WTC11 (cell line): Measurements from ENCODE around the gene VWA3A. TPM values are rescaled to one million over a fixed set of nuclear protein-coding genes. Genes with fewer than 3 reads are reported as not detected.

Experiments
- ATAC-seq: fragments of 200-7000 bp; cut with Tn5 transposase; 2 replicates; pipeline ENCODE4 v1.10.0; 2021; ENCODE audit warnings: mild to moderate bottlenecking, moderate library complexity
- CTCF ChIA-PET: fragments of 300-600 bp; sonication (Branson Sonifier 250); formaldehyde crosslinking; loops from one replicate; lab custom pipeline; 2021; ENCODE audit warnings: antibody characterized with exemption; lab: Charles Lee
- POLR2A ChIA-PET: fragments of 350-600 bp; sonication (Branson Sonifier 250); formaldehyde crosslinking; loops from one replicate; lab custom pipeline; 2021; ENCODE audit warnings: antibody characterized with exemption; lab: Charles Lee
- DNase-seq: peaks from one replicate; pipeline ENCODE4 v3.0.0; 2021; ENCODE audit warnings: low spot score
- H3K27ac Mint-ChIP-seq: 2 replicates; pipeline ENCODE4 v1.8.0; 2021; ENCODE audit warnings: mixed read lengths
- H3K27me3 Mint-ChIP-seq: 2 replicates; pipeline ENCODE4 v1.8.0; 2021; ENCODE audit warnings: low read depth, mild to moderate bottlenecking, moderate library complexity, mixed read lengths
- H3K36me3 Mint-ChIP-seq: 2 replicates; pipeline ENCODE4 v1.8.0; 2021; ENCODE audit warnings: mixed read lengths
- H3K4me1 Mint-ChIP-seq: 2 replicates; pipeline ENCODE4 v1.8.0; 2022; ENCODE audit warnings: mixed read lengths
- H3K4me3 Mint-ChIP-seq: 2 replicates; pipeline ENCODE4 v1.8.0; 2021; ENCODE audit warnings: mild to moderate bottlenecking, moderate library complexity, mixed read lengths
- H3K9me3 Mint-ChIP-seq: 2 replicates; pipeline ENCODE4 v1.8.0; 2021; ENCODE audit warnings: mixed read lengths
- ARID4B ChIP-seq: sonication (generic); formaldehyde crosslinking; IDR thresholded peaks from 2 replicates; pipeline ENCODE4 v1.8.0; 2023; ENCODE audit warnings: missing genetic modification reagents, mild to moderate bottlenecking, borderline replicate concordance
- ATF1 ChIP-seq: sonication (generic); formaldehyde crosslinking; IDR thresholded peaks from 2 replicates; pipeline ENCODE4 v1.8.1; 2023; ENCODE audit warnings: mild to moderate bottlenecking, moderate library complexity, missing genetic modification reagents
- ATF3 ChIP-seq: sonication (generic); formaldehyde crosslinking; conservative IDR thresholded peaks from 2 replicates; pipeline ENCODE4 v1.8.1; 2022; ENCODE audit warnings: mild to moderate bottlenecking, missing genetic modification reagents
- ATF6 ChIP-seq: sonication (generic); formaldehyde crosslinking; IDR thresholded peaks from 2 replicates; pipeline ENCODE4 v1.8.1; 2023; ENCODE audit warnings: mild to moderate bottlenecking, missing genetic modification reagents
- E2F4 ChIP-seq: sonication (generic); formaldehyde crosslinking; IDR thresholded peaks from 2 replicates; pipeline ENCODE4 v1.8.1; 2022; ENCODE audit warnings: low read depth, mild to moderate bottlenecking, moderate library complexity, missing genetic modification reagents, borderline replicate concordance
- EMX1 ChIP-seq: fragments of 250-450 bp; sonication (Bioruptor Pico); IDR thresholded peaks from 2 replicates; pipeline ENCODE4 v1.8.0; 2021; ENCODE audit warnings: mild to moderate bottlenecking
- ETV6 ChIP-seq: sonication (generic); formaldehyde crosslinking; IDR thresholded peaks from 2 replicates; pipeline ENCODE4 v1.8.1; 2022; ENCODE audit warnings: mild to moderate bottlenecking, missing genetic modification reagents
- FOXJ3 ChIP-seq: sonication (generic); formaldehyde crosslinking; IDR thresholded peaks from 2 replicates; pipeline ENCODE4 v1.9.0; 2021; ENCODE audit warnings: missing genetic modification reagents, mild to moderate bottlenecking, borderline replicate concordance
- FOXP1 ChIP-seq: sonication (generic); formaldehyde crosslinking; IDR thresholded peaks from 2 replicates; pipeline ENCODE4 v1.8.0; 2022; ENCODE audit warnings: missing genetic modification reagents, mild to moderate bottlenecking, moderate library complexity, borderline replicate concordance
- GABPB1 ChIP-seq: sonication (generic); formaldehyde crosslinking; IDR thresholded peaks from 2 replicates; pipeline ENCODE4 v1.8.1; 2023; ENCODE audit warnings: mild to moderate bottlenecking, missing genetic modification reagents
- KAT7 ChIP-seq: sonication (generic); formaldehyde crosslinking; IDR thresholded peaks from 2 replicates; pipeline ENCODE4 v1.8.1; 2023; ENCODE audit warnings: missing genetic modification reagents, mild to moderate bottlenecking, borderline replicate concordance
- MYBL2 ChIP-seq: sonication (generic); formaldehyde crosslinking; IDR thresholded peaks from 2 replicates; pipeline ENCODE4 v1.8.1; 2023; ENCODE audit warnings: mild to moderate bottlenecking, moderate library complexity, missing genetic modification reagents
- NFATC4 ChIP-seq: fragments of 250-450 bp; sonication (Bioruptor Pico); IDR thresholded peaks from 2 replicates; pipeline ENCODE4 v1.9.0; 2021; ENCODE audit warnings: mild to moderate bottlenecking
- NR2C2 ChIP-seq: sonication (generic); formaldehyde crosslinking; IDR thresholded peaks from 2 replicates; pipeline ENCODE4 v1.8.0; 2022; ENCODE audit warnings: mild to moderate bottlenecking, missing genetic modification reagents
- RELA ChIP-seq: sonication (generic); formaldehyde crosslinking; IDR thresholded peaks from 2 replicates; pipeline ENCODE4 v1.8.1; 2022; ENCODE audit warnings: missing genetic modification reagents, mild to moderate bottlenecking, borderline replicate concordance
- SP1 ChIP-seq: sonication (generic); formaldehyde crosslinking; conservative IDR thresholded peaks from 2 replicates; pipeline ENCODE4 v1.8.1; 2022; ENCODE audit warnings: missing genetic modification reagents
- TEAD1 ChIP-seq: sonication (generic); formaldehyde crosslinking; IDR thresholded peaks from 2 replicates; pipeline ENCODE4 v1.8.0; 2022; ENCODE audit warnings: mild to moderate bottlenecking, missing genetic modification reagents
- ZMAT4 ChIP-seq: fragments of 250-450 bp; sonication (Bioruptor Pico); IDR thresholded peaks from 2 replicates; pipeline ENCODE4 v1.9.0; 2021; ENCODE audit warnings: mild to moderate bottlenecking
- ZNF232 ChIP-seq: sonication (generic); formaldehyde crosslinking; IDR thresholded peaks from 2 replicates; pipeline ENCODE4 v1.8.0; 2022; ENCODE audit warnings: mild to moderate bottlenecking, missing genetic modification reagents
- ZNF416 ChIP-seq: fragments of 250-450 bp; sonication (Bioruptor Pico); IDR thresholded peaks from 2 replicates; pipeline ENCODE4 v1.9.0; 2021; ENCODE audit warnings: mild to moderate bottlenecking, inconsistent platforms
- ZNF532 ChIP-seq: fragments of 250-450 bp; sonication (Bioruptor Pico); IDR thresholded peaks from 2 replicates; pipeline ENCODE4 v1.9.0; 2021; ENCODE audit warnings: mild to moderate bottlenecking, borderline replicate concordance
- total RNA-seq: library from RNA; stranded (reverse); gene quantifications from 3 replicates; pipeline ENCODE4 v1.2.3, GENCODE V29; 2021

Gene VWA3A
- total RNA-seq, 1 experiment from 2014 or later = 0.11 TPM

GRCh38 chr16:22139008-22139407 is 46.7 kb downstream of the VWA3A start (continued):
- TF ChIP-seq ZNF532 (CRISPR knock-in tag) = no peak
- TF ChIP-seq FOXJ3 (CRISPR knock-in tag) = no peak
- TF ChIP-seq ATF3 (CRISPR knock-in tag) = no peak
- no peak for TF ChIP-seq ATF1 (CRISPR knock-in tag)
- no peak for TF ChIP-seq ATF6
- no peak for TF ChIP-seq ARID4B (CRISPR knock-in tag)
- TF ChIP-seq, all 79 proteins: peak for 0

GRCh38 chr16:22139732-22140131 is 47.4 kb downstream of the VWA3A start:
- DNase-seq (no peak), ATAC-seq (no peak)
- H3K9me3 Mint-ChIP-seq = no peaks in the 10 kb centered on the region
- H3K36me3 Mint-ChIP-seq = no peaks in the 10 kb centered on the region
- H3K4me1 Mint-ChIP-seq = peaks cover 10% of the 10 kb centered on the region; the same call in 1 of the 2 replicates
- ChIA-PET CTCF (interaction anchor here (1.0 to 2.5 kb wide), 4 partner anchors 14 to 455 kb away, joined by 3 to 24 read pairs (median 4); no protein-coding TSS in a partner anchor), POLR2A (interaction anchor here (0.5 kb wide), 1 partner anchor 21 kb away, joined by 3 read pairs; no protein-coding TSS in a partner anchor)
- H3K4me3 Mint-ChIP-seq = no peak overlapping the region
- no peaks in the 10 kb centered on the region for H3K27me3 Mint-ChIP-seq
- no peak overlapping the region for H3K27ac Mint-ChIP-seq
- TF ChIP-seq ETV6 (CRISPR knock-in tag) (no peak), NFATC4 (CRISPR knock-in tag) (no peak), FOXP1 (CRISPR knock-in tag) (no peak), TEAD1 (CRISPR knock-in tag) (no peak), E2F4 (CRISPR knock-in tag) (no peak), KAT7 (CRISPR knock-in tag) (no peak), ZMAT4 (CRISPR knock-in tag) (no peak), EMX1 (CRISPR knock-in tag) (no peak), RELA (CRISPR knock-in tag) (no peak), MYBL2 (CRISPR knock-in tag) (no peak), ZNF232 (CRISPR knock-in tag) (no peak), GABPB1 (CRISPR knock-in tag) (no peak), NR2C2 (CRISPR knock-in tag) (no peak), ZNF416 (no peak), SP1 (CRISPR knock-in tag) (no peak)
